H9 (cell line): ENCODE results near the gene PDE6G. TPM values are rescaled to one million over a fixed set of nuclear protein-coding genes. Genes with fewer than 3 reads are reported as not detected.
A peak's percentile ranks its signal among the peaks of the same experiment; 100 is the strongest.

ENCODE experiments used
- DNase-seq: peaks from one replicate; pipeline ENCODE4 v3.0.0-alpha.2; 2017
- H2AFZ ChIP-seq: one replicate; pipeline ENCODE4 v1.6.1; 2013; ENCODE audit warnings: mild to moderate bottlenecking, low read length, control low read depth, moderate library complexity
- H2AK5ac ChIP-seq: 2 replicates; pipeline ENCODE4 v1.6.1; 2013; ENCODE audit warnings: low read length, control low read depth, mixed read lengths; ENCODE audit not compliant: insufficient read length
- H2BK120ac ChIP-seq: one replicate; pipeline ENCODE4 v1.6.1; 2013; ENCODE audit warnings: low read depth, mild to moderate bottlenecking, low read length, control low read depth, inconsistent platforms; ENCODE audit not compliant: poor library complexity, severe bottlenecking
- H2BK12ac ChIP-seq: 2 replicates; pipeline ENCODE4 v1.6.1; 2013; ENCODE audit warnings: low read length, control low read depth, mixed read lengths, low read depth; ENCODE audit not compliant: insufficient read length
- H2BK15ac ChIP-seq: 2 replicates; pipeline ENCODE4 v1.6.1; 2013; ENCODE audit warnings: low read depth, low read length, control low read depth
- H2BK20ac ChIP-seq: one replicate; pipeline ENCODE4 v1.6.1; 2013; ENCODE audit warnings: low read depth, mild to moderate bottlenecking, low read length, control low read depth, inconsistent platforms; ENCODE audit not compliant: poor library complexity, severe bottlenecking
- H2BK5ac ChIP-seq: 2 replicates; pipeline ENCODE4 v1.6.1; 2013; ENCODE audit warnings: low read length, control low read depth, mixed read lengths; ENCODE audit not compliant: insufficient read length
- H3K14ac ChIP-seq: 2 replicates; pipeline ENCODE4 v1.6.1; 2013; ENCODE audit warnings: low read length, control low read depth; ENCODE audit not compliant: insufficient read depth
- H3K18ac ChIP-seq: 2 replicates; pipeline ENCODE4 v1.6.1; 2013; ENCODE audit warnings: low read depth, mild to moderate bottlenecking, mixed read lengths, low read length, control low read depth; ENCODE audit not compliant: insufficient read length
- H3K23ac ChIP-seq: 2 replicates; pipeline ENCODE4 v1.6.1; 2013; ENCODE audit warnings: low read length, control low read depth, mixed read lengths, low read depth; ENCODE audit not compliant: insufficient read length
- H3K23me2 ChIP-seq: 2 replicates; pipeline ENCODE4 v1.6.1; 2013; ENCODE audit warnings: low read depth, mild to moderate bottlenecking, mixed read lengths, low read length, control low read depth; ENCODE audit not compliant: insufficient read length, poor library complexity, severe bottlenecking
- H3K27ac ChIP-seq: 2 replicates; pipeline ENCODE4 v1.5.1; 2013; ENCODE audit warnings: low read length, control low read depth, mixed read lengths, low read depth; ENCODE audit not compliant: insufficient read length
- H3K27me3 ChIP-seq: 2 replicates; pipeline ENCODE4 v1.6.1; 2013; ENCODE audit warnings: low read length, control low read depth, inconsistent platforms; ENCODE audit not compliant: insufficient read depth
- H3K4ac ChIP-seq: 2 replicates; pipeline ENCODE4 v1.6.1; 2013; ENCODE audit warnings: low read depth, mild to moderate bottlenecking, control low read depth, inconsistent platforms, low read length, moderate library complexity
- H3K4me1 ChIP-seq: 2 replicates; pipeline ENCODE4 v1.6.1; 2013; ENCODE audit warnings: low read length, control low read depth, inconsistent platforms; ENCODE audit not compliant: insufficient read depth
- H3K4me2 ChIP-seq: 2 replicates; pipeline ENCODE4 v1.6.1; 2013; ENCODE audit warnings: low read length, control low read depth, mixed read lengths; ENCODE audit not compliant: insufficient read length, insufficient read depth
- H3K56ac ChIP-seq: 2 replicates; pipeline ENCODE4 v1.6.1; 2013; ENCODE audit warnings: low read depth, mild to moderate bottlenecking, mixed read lengths, low read length, control low read depth; ENCODE audit not compliant: insufficient read length
- H3K79me1 ChIP-seq: 2 replicates; pipeline ENCODE4 v1.6.1; 2013; ENCODE audit warnings: low read depth, mild to moderate bottlenecking, moderate library complexity, low read length, control low read depth, inconsistent platforms; ENCODE audit not compliant: insufficient read depth, poor library complexity, severe bottlenecking
- H3K79me2 ChIP-seq: 2 replicates; pipeline ENCODE4 v1.6.1; 2013; ENCODE audit warnings: low read length, control low read depth, inconsistent platforms; ENCODE audit not compliant: insufficient read depth
- H3K9ac ChIP-seq: 2 replicates; pipeline ENCODE4 v1.6.1; 2013; ENCODE audit warnings: low read length, control low read depth, mixed read lengths; ENCODE audit not compliant: insufficient read length; ENCODE audit errors: extremely low read depth
- H3K9me3 ChIP-seq: one replicate; pipeline ENCODE4 v1.6.1; 2013; ENCODE audit warnings: low read depth, low read length, inconsistent platforms; ENCODE audit not compliant: control insufficient read depth
- H3T11ph ChIP-seq: one replicate; pipeline ENCODE4 v1.6.1; 2013; ENCODE audit warnings: mild to moderate bottlenecking, low read length, control low read depth, inconsistent platforms
- H4K20me1 ChIP-seq: one replicate; pipeline ENCODE4 v1.6.1; 2013; ENCODE audit not compliant: control insufficient read depth, insufficient read length, insufficient read depth
- H4K5ac ChIP-seq: 2 replicates; pipeline ENCODE4 v1.6.1; 2013; ENCODE audit warnings: low read depth, mild to moderate bottlenecking, mixed read lengths, low read length, control low read depth; ENCODE audit not compliant: insufficient read length
- H4K8ac ChIP-seq: replicated peaks from 2 replicates; pipeline ENCODE4 v1.6.1; 2013; ENCODE audit warnings: low read length, control low read depth, mixed read lengths, low read depth; ENCODE audit not compliant: insufficient read length
- H4K91ac ChIP-seq: 2 replicates; pipeline ENCODE4 v1.6.1; 2013; ENCODE audit warnings: low read depth, mild to moderate bottlenecking, moderate library complexity, mixed read lengths, low read length, control low read depth; ENCODE audit not compliant: insufficient read length
- H3K27ac Mint-ChIP-seq, 3 experiments: 2 replicates in 2 of 3; 3 replicates in 1 of 3; pipeline ENCODE4 v1.8.0; 2020 to 2021; ENCODE audit warnings: mixed read lengths in 3 of 3, mild to moderate bottlenecking in 1 of 3, moderate library complexity in 1 of 3
- H3K27me3 Mint-ChIP-seq: 2 replicates; pipeline ENCODE4 v1.8.0; 2021; ENCODE audit warnings: low read depth, mild to moderate bottlenecking, moderate library complexity, mixed read lengths
- H3K36me3 Mint-ChIP-seq, 3 experiments: 2 replicates in 2 of 3; 3 replicates in 1 of 3; pipeline ENCODE4 v1.8.0; 2020 to 2021; ENCODE audit warnings: low read depth in 3 of 3, mixed read lengths in 3 of 3; ENCODE audit not compliant: insufficient read depth in 1 of 3
- H3K4me1 Mint-ChIP-seq, 2 experiments: 2 replicates each; pipeline ENCODE4 v1.8.0; 2020; ENCODE audit warnings: mixed read lengths in 2 of 2
- H3K4me3 Mint-ChIP-seq, 2 experiments: 2 replicates in 1 of 2; 3 replicates in 1 of 2; pipeline ENCODE4 v1.8.0; 2020 to 2021; ENCODE audit warnings: mild to moderate bottlenecking in 2 of 2, mixed read lengths in 2 of 2, moderate library complexity in 1 of 2
- H3K9me3 Mint-ChIP-seq, 2 experiments: 2 replicates in 1 of 2; 3 replicates in 1 of 2; pipeline ENCODE4 v1.8.0; 2020; ENCODE audit warnings: mild to moderate bottlenecking in 2 of 2, mixed read lengths in 2 of 2, moderate library complexity in 1 of 2
- WGBS: extraction: QIAGEN DNeasy Blood & Tissue Kit; methylation state at CpG from one replicate; pipeline ENCODE4 v1.1.7; 2013; ENCODE audit warnings: missing lambda C conversion rate, low lambda C conversion rate, mixed read lengths; ENCODE audit not compliant: insufficient read length; ENCODE audit errors: extremely low coverage; 5-methylcytosine and 5-hydroxymethylcytosine counted together
- microRNA-seq: library from miRNA; unstranded; fragments of <30 nt; microRNA quantifications from one replicate; pipeline ENCODE4, GENCODE V29; 2020; ENCODE audit warnings: borderline microRNAs expressed
- total RNA-seq: library from RNA; stranded (reverse); gene quantifications from 2 replicates; pipeline ENCODE4 v1.2.1, GENCODE V29; 2021
- TF ChIP-seq, protein P1 (sequence below): fragments of 200-600 bp; sonication (generic); conservative IDR thresholded peaks from 3 replicates; pipeline ENCODE4 v1.8.0; 2021; ENCODE audit warnings: antibody characterized with exemption, mild to moderate bottlenecking

The PDE6G gene
- total RNA-seq, 1 experiment from 2014 or later, result 5.7 TPM

DNA sequence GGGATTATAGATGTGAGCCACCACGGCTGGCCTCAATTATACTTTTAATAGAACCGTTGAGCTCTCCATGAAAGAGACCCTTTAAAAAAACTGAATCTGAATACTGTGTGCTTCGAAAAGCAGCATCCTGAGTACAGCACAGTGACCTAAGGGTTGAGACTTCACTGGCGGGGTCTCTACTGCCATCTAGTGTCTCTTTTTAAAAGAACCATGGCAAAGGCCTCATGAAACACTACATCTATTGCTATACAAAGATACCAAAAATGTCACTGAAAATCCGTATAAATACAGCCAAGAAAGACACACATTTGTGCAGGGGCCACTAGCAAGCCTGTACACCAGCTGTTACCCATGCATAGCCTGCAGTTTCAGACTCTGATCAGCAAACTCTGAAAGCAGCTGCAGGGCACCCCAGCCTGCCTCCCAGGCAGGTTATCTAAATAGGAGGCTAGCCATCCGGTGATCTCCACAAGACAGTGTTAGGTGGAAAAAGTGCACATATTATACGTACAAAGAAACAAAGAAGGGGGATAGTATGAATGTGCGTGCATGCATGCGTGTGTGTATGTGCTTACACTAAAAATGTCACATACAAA is 54.7 kb downstream of the PDE6G start:
- peak; percentile 57 for DNase-seq
- Histone ChIP-seq H3K14ac (no peak overlapping the region), H3K18ac (no peak overlapping the region), H4K8ac (no peak overlapping the region), H3K9ac (no peak overlapping the region), H3K4me2 (no peak overlapping the region), H3K79me2 (no peaks in the 10 kb centered on the region), H3K56ac (no peak overlapping the region), H3K27ac (no peak overlapping the region), H4K20me1 (no peaks in the 10 kb centered on the region), H2BK12ac (no peak overlapping the region), H3K4ac (no peak overlapping the region), H3K4me1 (no peaks in the 10 kb centered on the region), H4K5ac (no peak overlapping the region), H3K27me3 (no peaks in the 10 kb centered on the region), H4K91ac (no peak overlapping the region), H3K79me1 (peaks cover 3% of the 10 kb centered on the region), H2BK15ac (no peak overlapping the region), H3K23me2 (no peaks in the 10 kb centered on the region), H3T11ph (no peak overlapping the region), H3K9me3 (no peaks in the 10 kb centered on the region), H3K23ac (no peak overlapping the region), H2AK5ac (no peak overlapping the region), H2BK120ac (no peak overlapping the region), H2AFZ (no peak overlapping the region), H2BK5ac (no peak overlapping the region), H2BK20ac (no peak overlapping the region)
- no peaks in the 10 kb centered on the region for H3K4me1 Mint-ChIP-seq
- peak overlapping the region in 1 of 3 experiments; percentile 6; a peak in 1 of 7 replicates for H3K27ac Mint-ChIP-seq
- TF ChIP-seq, protein P1, sequence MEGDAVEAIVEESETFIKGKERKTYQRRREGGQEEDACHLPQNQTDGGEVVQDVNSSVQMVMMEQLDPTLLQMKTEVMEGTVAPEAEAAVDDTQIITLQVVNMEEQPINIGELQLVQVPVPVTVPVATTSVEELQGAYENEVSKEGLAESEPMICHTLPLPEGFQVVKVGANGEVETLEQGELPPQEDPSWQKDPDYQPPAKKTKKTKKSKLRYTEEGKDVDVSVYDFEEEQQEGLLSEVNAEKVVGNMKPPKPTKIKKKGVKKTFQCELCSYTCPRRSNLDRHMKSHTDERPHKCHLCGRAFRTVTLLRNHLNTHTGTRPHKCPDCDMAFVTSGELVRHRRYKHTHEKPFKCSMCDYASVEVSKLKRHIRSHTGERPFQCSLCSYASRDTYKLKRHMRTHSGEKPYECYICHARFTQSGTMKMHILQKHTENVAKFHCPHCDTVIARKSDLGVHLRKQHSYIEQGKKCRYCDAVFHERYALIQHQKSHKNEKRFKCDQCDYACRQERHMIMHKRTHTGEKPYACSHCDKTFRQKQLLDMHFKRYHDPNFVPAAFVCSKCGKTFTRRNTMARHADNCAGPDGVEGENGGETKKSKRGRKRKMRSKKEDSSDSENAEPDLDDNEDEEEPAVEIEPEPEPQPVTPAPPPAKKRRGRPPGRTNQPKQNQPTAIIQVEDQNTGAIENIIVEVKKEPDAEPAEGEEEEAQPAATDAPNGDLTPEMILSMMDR, result peak; percentile 87
- H3K36me3 Mint-ChIP-seq, result peaks cover 26 to 81% (median 58%) of the 10 kb centered on the region in 3 experiments; a peak in 6 of 7 replicates
- WGBS, result no CpG with 5 or more reads among the region's 9 CpGs
- no peak overlapping the region for H3K4me3 Mint-ChIP-seq
- H3K27me3 Mint-ChIP-seq, result no peaks in the 10 kb centered on the region
- H3K9me3 Mint-ChIP-seq, result no peaks in the 10 kb centered on the region

Small RNAs within 50 kb of the gene (microRNA-seq; reads per million reads assigned to microRNA genes)
- not detected for gene MIR6786

Other genes with a start within 250 kb of the PDE6G start
- 4,136 and 4,160 TPM in 2 replicates for gene ACTG1, start 143.7 kb downstream of the PDE6G start, total RNA-seq
- 1.0 and 1.6 TPM in 2 replicates for gene FSCN2, start 128.2 kb downstream of the PDE6G start, total RNA-seq
- gene FAAP100, start 104.2 kb downstream of the PDE6G start, total RNA-seq, result 54.0 and 54.8 TPM in 2 replicates
- gene NPLOC4, start 19.4 kb downstream of the PDE6G start, total RNA-seq, result 103 and 104 TPM in 2 replicates
- gene TSPAN10, start 19.3 kb downstream of the PDE6G start, total RNA-seq, result 1.2 and 1.4 TPM in 2 replicates
- 20.2 and 25.0 TPM in 2 replicates for gene OXLD1, start 10.1 kb upstream of the PDE6G start, total RNA-seq
- gene CCDC137, start 10.2 kb upstream of the PDE6G start, total RNA-seq, result 57.5 and 60.8 TPM in 2 replicates
- 55.4 and 58.6 TPM in 2 replicates for gene ARL16, start 27.3 kb upstream of the PDE6G start, total RNA-seq
- 99.3 and 106 TPM in 2 replicates for gene HGS, start 27.5 kb upstream of the PDE6G start, total RNA-seq
- 140 and 146 TPM in 2 replicates for gene MRPL12, start 46.8 kb upstream of the PDE6G start, total RNA-seq
- 28.1 and 30.9 TPM in 2 replicates for gene SLC25A10, start 55.7 kb upstream of the PDE6G start, total RNA-seq
- 0.24 and 0.26 TPM in 2 replicates for gene GCGR, start 147.6 kb upstream of the PDE6G start, total RNA-seq
- 117 and 118 TPM in 2 replicates for gene MCRIP1, start 176.7 kb upstream of the PDE6G start, total RNA-seq
- 0.15 and 0.22 TPM in 2 replicates for gene PPP1R27, start 178.5 kb upstream of the PDE6G start, total RNA-seq
- gene P4HB, start 204.0 kb upstream of the PDE6G start, total RNA-seq, result 364 and 366 TPM in 2 replicates
- gene ARHGDIA, start 214.8 kb upstream of the PDE6G start, total RNA-seq, result 247 and 255 TPM in 2 replicates
- 212 and 219 TPM in 2 replicates for gene ALYREF, start 235.0 kb upstream of the PDE6G start, total RNA-seq
- 197 and 208 TPM in 2 replicates for gene ANAPC11, start 235.2 kb upstream of the PDE6G start, total RNA-seq
- gene NPB, start 245.7 kb upstream of the PDE6G start, total RNA-seq, result 2.1 and 2.4 TPM in 2 replicates